IPS-18a (cell line): Measurements from ENCODE around the gene CACNA1C.

Experiments used
- H3K27ac ChIP-seq: one replicate; pipeline ENCODE4 v1.5.1; 2013; ENCODE audit warnings: low read length
- H3K27me3 ChIP-seq: one replicate; pipeline ENCODE4 v1.6.1; 2013; ENCODE audit warnings: mild to moderate bottlenecking, low read length; ENCODE audit not compliant: control insufficient read depth, insufficient read depth
- H3K36me3 ChIP-seq: one replicate; pipeline ENCODE4 v1.6.1; 2013; ENCODE audit warnings: low read depth, low read length; ENCODE audit not compliant: control insufficient read depth
- H3K4me1 ChIP-seq: one replicate; pipeline ENCODE4 v1.6.1; 2013; ENCODE audit warnings: low read depth, low read length; ENCODE audit not compliant: control insufficient read depth
- H3K4me3 ChIP-seq: one replicate; pipeline ENCODE4 v1.5.1; 2013; ENCODE audit warnings: low read length
- H3K9ac ChIP-seq: one replicate; pipeline ENCODE4 v1.6.1; 2013; ENCODE audit warnings: mild to moderate bottlenecking, low read length, moderate library complexity
- H3K9me3 ChIP-seq: one replicate; pipeline ENCODE4 v1.6.1; 2013; ENCODE audit warnings: low read depth, low read length; ENCODE audit not compliant: control insufficient read depth

Gene CACNA1C

DNA sequence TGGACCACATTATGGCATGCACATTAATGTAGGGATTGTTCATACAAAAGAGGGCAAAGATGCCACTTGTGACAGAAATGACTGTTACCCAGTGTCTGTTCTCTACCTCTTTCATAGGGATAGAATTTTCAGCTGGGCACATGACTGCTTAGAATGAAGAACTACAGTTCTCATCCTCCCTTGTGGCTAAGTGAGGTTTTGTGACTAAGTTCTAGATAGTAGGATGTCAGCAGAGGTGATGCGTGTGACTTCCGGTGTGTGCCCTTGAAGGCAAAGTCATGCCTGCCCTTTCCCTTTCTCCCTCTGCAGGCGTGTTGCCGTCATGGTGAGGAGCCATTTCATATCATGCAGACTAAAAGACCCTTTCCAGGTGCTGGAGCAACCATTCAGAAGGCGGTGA, 99.3 kb downstream of the CACNA1C start:
- H3K36me3 ChIP-seq = no peaks in the 10 kb centered on the region
- H3K4me3 ChIP-seq = no peak overlapping the region
- H3K9ac ChIP-seq = no peak overlapping the region
- H3K27ac ChIP-seq = no peak overlapping the region
- H3K4me1 ChIP-seq = peaks cover 8% of the 10 kb centered on the region
- no peaks in the 10 kb centered on the region for H3K9me3 ChIP-seq
- H3K27me3 ChIP-seq = no peaks in the 10 kb centered on the region

DNA sequence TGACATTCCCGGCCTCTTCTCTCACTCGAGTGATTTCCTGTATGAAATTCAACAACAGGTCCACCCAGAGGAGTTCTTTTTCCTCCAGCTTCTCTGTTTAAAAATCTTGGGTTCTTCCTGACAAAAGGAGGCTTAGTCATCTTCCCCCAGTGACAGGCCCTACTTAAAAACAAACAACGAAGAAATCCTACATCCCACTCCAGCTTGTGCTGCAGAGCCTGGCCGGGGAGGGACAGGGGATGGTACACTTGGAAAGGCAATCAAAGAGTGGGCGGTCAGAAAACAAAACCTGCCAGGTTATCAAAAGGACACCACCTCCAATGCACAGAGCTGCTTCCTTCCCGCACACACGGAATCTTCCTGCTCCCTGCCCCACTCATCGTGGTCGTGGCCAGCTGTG, 101.3 kb downstream of the CACNA1C start:
- no peaks in the 10 kb centered on the region for H3K36me3 ChIP-seq
- H3K9me3 ChIP-seq = no peaks in the 10 kb centered on the region
- H3K4me3 ChIP-seq = no peak overlapping the region
- peaks cover 8% of the 10 kb centered on the region for H3K4me1 ChIP-seq
- H3K27ac ChIP-seq = no peak overlapping the region
- no peaks in the 10 kb centered on the region for H3K27me3 ChIP-seq
- no peak overlapping the region for H3K9ac ChIP-seq

DNA sequence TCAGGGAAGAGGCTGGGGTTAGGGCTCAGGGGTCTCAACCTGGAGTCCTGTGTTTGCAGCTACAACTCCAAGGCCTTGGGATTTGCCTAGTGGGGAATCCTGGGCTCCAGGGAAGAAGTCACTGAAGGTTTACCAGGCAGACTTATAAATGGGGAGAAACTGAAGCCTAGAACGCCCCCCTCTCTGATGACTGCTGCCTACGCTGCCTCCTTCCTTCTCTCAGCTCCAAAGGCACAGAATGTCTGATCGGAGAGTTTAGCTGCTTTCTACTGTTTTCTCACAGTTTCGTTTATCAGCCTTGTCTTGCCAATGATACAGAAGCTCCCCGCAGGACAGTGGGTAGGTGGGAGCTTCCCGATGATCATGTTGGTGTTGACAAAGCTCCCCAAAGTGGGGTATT, 101.7 kb downstream of the CACNA1C start:
- Histone ChIP-seq H3K27me3 (no peaks in the 10 kb centered on the region), H3K27ac (no peak overlapping the region), H3K9me3 (no peaks in the 10 kb centered on the region), H3K9ac (no peak overlapping the region), H3K4me1 (peaks cover 8% of the 10 kb centered on the region), H3K36me3 (no peaks in the 10 kb centered on the region), H3K4me3 (no peak overlapping the region)

DNA sequence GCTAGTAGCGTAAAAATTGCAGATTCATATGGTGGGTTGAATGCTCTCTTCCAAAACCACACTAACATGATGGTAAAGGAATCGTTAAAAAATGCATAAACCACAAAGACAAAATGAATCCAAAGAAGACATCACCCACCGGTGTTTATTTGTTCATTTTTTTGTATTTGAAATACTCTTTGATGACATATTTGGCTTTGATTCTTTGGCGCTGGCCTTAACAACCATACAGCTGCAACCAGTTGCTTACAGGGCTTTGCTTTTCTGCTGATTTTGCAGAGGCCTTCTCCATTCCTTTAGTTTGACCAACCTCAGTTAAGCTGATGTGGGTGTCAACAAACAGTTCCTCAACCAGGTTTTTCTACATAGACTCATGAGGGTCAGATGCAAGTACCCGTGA, 103.5 kb downstream of the CACNA1C start:
- no peak overlapping the region for H3K9ac ChIP-seq
- no peaks in the 10 kb centered on the region for H3K9me3 ChIP-seq
- no peaks in the 10 kb centered on the region for H3K27me3 ChIP-seq
- no peak overlapping the region for H3K27ac ChIP-seq
- peaks cover 8% of the 10 kb centered on the region for H3K4me1 ChIP-seq
- no peaks in the 10 kb centered on the region for H3K36me3 ChIP-seq
- H3K4me3 ChIP-seq = no peak overlapping the region

DNA sequence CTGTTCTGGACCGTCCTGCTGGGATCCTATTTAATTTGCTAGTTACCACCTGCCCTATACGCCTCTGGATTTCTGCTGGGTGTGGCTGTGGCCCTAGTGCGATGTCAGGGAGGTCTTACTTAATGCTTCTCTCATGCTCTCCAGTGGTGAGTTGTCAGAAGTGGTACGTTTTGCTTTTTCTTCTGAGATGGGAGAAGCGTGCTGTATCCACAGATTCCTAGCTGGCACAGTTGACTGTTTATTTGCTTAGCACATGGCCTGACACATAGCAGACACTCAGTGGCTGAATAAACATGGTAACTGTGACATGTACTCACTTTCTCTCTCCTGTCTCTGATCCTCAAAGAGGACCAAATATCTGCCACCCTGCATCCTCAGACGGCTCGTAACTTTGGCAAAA, 107.3 kb downstream of the CACNA1C start:
- no peak overlapping the region for H3K4me3 ChIP-seq
- H3K9me3 ChIP-seq = no peaks in the 10 kb centered on the region
- H3K9ac ChIP-seq = no peak overlapping the region
- H3K27ac ChIP-seq = no peak overlapping the region
- H3K4me1 ChIP-seq = no peaks in the 10 kb centered on the region
- H3K36me3 ChIP-seq = no peaks in the 10 kb centered on the region
- no peaks in the 10 kb centered on the region for H3K27me3 ChIP-seq

DNA sequence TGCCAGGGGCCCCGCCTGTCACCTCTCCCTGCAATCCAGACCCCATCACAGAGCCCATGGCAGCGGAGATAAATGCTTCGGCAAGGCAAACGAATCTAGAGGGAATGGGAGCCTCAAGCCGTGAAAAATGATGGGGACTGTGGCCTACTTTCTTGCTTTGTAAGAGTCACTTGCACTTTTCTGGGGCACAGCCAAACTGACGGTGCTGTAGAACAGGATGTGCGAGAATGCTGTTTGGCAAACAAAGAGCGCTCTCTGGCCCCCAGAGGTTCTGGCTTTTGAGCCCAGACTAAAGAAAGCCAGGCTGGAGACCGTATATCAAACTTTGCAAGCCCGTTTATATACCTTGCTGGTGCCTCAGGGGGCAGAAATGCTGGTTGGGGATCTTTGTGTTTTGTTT, 108.7 kb downstream of the CACNA1C start:
- Histone ChIP-seq H3K4me1 (no peaks in the 10 kb centered on the region), H3K27me3 (no peaks in the 10 kb centered on the region)

DNA sequence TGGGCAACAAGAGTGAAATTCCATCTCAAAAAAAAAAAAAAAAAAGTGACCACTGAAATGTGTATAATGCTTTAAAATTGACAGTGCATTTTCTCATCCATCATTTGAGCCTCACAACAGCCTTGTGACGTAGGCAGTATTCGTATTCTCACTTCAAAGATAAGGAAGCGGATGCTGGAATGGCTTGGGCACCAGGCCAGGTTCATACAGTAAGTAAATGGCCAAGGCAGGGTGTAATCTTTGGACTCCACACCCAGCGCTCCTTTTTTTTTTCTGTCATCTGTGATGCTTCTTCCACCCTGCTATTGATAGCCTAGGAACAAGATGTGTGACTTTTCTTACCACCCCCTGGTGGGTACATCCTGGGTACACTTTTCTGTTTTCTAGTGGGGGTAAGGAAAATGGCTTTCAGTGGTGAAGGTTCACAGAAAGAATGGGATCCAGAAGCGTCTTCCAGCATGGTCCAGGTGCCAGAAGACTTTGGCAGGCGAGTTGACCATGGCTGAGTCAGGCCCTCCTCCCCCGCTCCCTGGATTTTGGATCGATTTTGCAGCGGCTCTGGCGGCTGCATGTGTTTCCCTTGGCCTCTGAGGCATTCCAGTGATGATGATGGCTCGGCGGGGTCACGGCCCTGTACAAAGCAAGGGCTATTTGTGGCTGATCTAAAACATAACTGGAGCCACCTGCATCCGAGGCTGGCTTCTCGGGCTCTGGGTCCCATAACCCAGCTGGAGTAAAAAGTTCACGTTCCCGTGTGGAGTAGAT, 110.6 kb downstream of the CACNA1C start:
- no peaks in the 10 kb centered on the region for H3K36me3 ChIP-seq
- no peak overlapping the region for H3K9ac ChIP-seq
- H3K9me3 ChIP-seq = no peaks in the 10 kb centered on the region
- H3K4me1 ChIP-seq = no peaks in the 10 kb centered on the region
- H3K27me3 ChIP-seq = no peaks in the 10 kb centered on the region
- no peak overlapping the region for H3K4me3 ChIP-seq
- no peak overlapping the region for H3K27ac ChIP-seq

More for the DNA sequence above, 108.7 kb downstream of the CACNA1C start:
- no peaks in the 10 kb centered on the region for H3K36me3 ChIP-seq
- H3K9ac ChIP-seq = no peak overlapping the region
- H3K27ac ChIP-seq = no peak overlapping the region
- H3K4me3 ChIP-seq = no peak overlapping the region
- no peaks in the 10 kb centered on the region for H3K9me3 ChIP-seq

DNA sequence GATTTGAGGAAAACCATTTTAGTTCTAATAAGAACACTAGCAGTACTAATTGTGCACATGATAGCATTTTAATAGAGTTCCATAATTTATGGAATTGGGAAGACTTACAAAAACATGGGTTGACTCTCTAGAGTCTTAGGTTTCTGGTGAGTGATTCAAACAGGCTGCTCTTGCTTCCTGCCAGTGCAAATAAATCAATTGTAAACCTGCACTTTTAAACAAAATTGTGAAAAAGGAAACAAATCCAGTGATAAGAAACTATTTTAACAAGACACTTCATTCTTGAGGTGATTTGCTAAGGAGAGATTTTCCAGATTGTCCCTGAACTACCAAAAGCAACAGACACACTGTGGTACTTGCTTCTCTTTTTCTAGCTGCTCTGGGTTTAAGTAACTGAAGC, 112.2 kb downstream of the CACNA1C start:
- Histone ChIP-seq H3K4me3 (no peak overlapping the region), H3K9ac (no peak overlapping the region), H3K9me3 (no peaks in the 10 kb centered on the region), H3K4me1 (no peaks in the 10 kb centered on the region), H3K36me3 (no peaks in the 10 kb centered on the region), H3K27ac (no peak overlapping the region), H3K27me3 (no peaks in the 10 kb centered on the region)

DNA sequence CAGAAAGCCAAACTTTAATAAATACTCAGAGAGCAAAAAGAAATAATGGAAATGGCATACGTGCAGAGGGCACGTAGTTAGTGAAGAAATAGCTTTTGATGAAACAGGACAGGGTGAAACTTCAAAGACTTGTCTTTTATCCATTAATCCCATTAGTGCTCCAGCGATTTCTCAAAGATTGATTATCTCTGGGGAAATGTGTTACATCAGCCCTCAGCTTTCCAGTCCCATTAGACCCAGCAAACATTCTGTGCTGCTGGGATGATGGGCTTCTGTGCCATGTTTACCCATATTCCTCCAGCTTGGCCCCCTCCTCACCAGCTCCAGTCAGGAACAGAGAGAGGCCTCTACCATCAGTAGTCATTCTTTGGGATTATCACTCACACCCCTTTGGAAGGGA, 113.1 kb downstream of the CACNA1C start:
- H3K4me1 ChIP-seq = no peaks in the 10 kb centered on the region
- no peak overlapping the region for H3K27ac ChIP-seq
- no peaks in the 10 kb centered on the region for H3K9me3 ChIP-seq
- no peaks in the 10 kb centered on the region for H3K27me3 ChIP-seq
- H3K36me3 ChIP-seq = no peaks in the 10 kb centered on the region
- H3K4me3 ChIP-seq = no peak overlapping the region
- H3K9ac ChIP-seq = no peak overlapping the region

DNA sequence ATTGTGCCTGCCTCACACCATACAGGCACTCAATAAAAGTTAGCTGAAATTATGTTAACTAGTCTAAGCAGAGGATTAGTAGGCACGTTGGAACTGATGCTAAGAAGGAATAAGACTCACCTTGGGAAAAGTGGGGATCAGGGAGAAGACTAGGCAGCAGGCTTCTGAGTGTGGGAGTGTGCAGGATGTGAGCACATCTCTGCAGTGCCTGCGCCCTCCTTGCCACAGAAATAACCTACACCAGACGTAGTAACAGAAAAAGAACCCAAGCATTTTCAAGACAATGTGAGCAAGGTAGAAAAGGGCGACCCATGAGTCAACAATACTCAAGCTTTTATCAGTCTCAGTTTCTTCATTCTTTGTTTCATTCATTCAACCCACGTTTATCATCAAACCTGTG, 113.9 kb downstream of the CACNA1C start:
- no peaks in the 10 kb centered on the region for H3K9me3 ChIP-seq
- H3K27ac ChIP-seq = no peak overlapping the region
- no peaks in the 10 kb centered on the region for H3K36me3 ChIP-seq
- no peaks in the 10 kb centered on the region for H3K27me3 ChIP-seq
- no peak overlapping the region for H3K9ac ChIP-seq
- H3K4me1 ChIP-seq = no peaks in the 10 kb centered on the region
- no peak overlapping the region for H3K4me3 ChIP-seq

DNA sequence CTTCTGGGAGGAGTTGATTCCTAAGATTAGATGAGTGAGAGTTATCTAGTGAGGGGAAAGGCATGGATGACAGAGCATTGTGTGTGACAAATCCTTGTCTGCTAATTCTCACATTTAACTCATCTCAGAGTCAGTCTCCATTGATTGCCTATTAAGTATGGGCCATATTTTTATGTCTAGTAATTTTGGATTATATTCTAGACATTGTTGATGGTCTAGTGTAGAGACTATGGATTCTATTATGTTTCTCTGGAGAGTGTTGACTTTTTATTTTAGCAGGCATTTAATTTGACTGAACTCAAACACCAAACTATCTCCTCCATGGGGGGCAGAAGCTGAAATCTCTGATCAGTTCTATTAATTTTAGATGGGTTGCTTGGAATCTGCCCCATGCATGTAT, 114.4 kb downstream of the CACNA1C start:
- no peaks in the 10 kb centered on the region for H3K4me1 ChIP-seq

DNA sequence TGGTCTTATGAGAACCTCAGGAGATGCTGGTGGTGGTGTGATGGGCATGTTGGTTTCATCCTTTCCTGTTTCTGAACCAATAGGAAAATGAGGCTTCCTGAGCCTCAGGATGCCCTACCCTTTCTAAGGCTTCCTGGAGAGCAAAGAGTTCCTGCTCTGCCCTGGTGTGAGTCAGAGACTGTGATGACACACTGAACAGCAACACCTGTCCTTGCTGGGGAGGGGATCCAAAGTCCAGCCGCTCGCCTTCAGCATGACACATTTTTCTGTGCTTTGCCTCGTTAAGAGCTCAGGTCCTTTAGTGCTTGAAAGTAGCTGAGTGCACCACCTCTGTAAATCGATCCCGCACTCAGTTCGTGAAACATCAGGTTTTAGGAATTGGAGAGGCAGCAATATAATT, 116.0 kb downstream of the CACNA1C start:
- no peaks in the 10 kb centered on the region for H3K9me3 ChIP-seq
- no peak overlapping the region for H3K4me3 ChIP-seq
- H3K4me1 ChIP-seq = no peaks in the 10 kb centered on the region
- no peak overlapping the region for H3K27ac ChIP-seq
- no peaks in the 10 kb centered on the region for H3K27me3 ChIP-seq
- no peak overlapping the region for H3K9ac ChIP-seq
- no peaks in the 10 kb centered on the region for H3K36me3 ChIP-seq

More for the DNA sequence above, 114.4 kb downstream of the CACNA1C start:
- H3K4me3 ChIP-seq = no peak overlapping the region
- no peak overlapping the region for H3K27ac ChIP-seq
- no peaks in the 10 kb centered on the region for H3K36me3 ChIP-seq
- no peaks in the 10 kb centered on the region for H3K27me3 ChIP-seq
- H3K9me3 ChIP-seq = no peaks in the 10 kb centered on the region
- no peak overlapping the region for H3K9ac ChIP-seq
